ENCODE measurements around the gene TNS1. TPM values are rescaled to one million over a fixed set of nuclear protein-coding genes. Genes with fewer than 3 reads are reported as not detected.
A peak's percentile ranks its signal among the peaks of the same experiment; 100 is the strongest.

TNS1 gene
- total RNA-seq, 1 experiment from 2014 or later: 3.4 TPM

DNA sequence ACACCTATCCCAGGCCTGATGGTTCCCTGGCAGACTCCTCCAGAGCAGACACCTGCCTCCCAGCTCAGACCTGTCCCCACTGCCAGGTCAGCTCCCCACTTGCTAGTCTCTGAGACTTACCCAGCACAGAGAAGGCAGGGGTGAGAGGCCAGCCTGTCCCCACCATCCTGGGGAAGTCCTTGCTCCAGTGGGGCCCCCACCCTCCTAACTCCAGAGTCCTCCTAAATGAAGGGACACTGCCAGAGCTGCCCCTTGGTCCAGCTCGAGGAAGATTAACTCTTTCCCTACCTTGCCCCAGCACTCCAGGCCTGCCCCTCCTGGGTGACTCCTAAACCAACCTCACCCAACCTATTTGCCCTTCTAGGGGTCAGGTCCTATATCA lies 30.4 kb upstream of the TNS1 start:
- H3K18ac ChIP-seq (ENCODE audit: insufficient read length, low read depth, low read length): no peak overlapping the region
- Mint-ChIP-seq H3K4me1 (peaks cover 8 to 9% of the 10 kb centered on the region in 2 experiments), H3K27me3 (ENCODE audit: low read depth) (peaks cover 23% of the 10 kb centered on the region), H3K9me3 (no peaks in the 10 kb centered on the region), H3K4me3 (0 out of 5 replicates have a peak overlapping the region, but pooled peaks of 1 of the 2 experiments have one; percentile 16), H3K36me3 (ENCODE audit: insufficient read depth in 1 of 3, low read depth in 3 of 3) (no peaks in the 10 kb centered on the region), H3K27ac (no peak overlapping the region)
- H2BK120ac ChIP-seq (ENCODE audit: low read depth, low read length, poor library complexity, severe bottlenecking): no peak overlapping the region
- no peak overlapping the region for H3K14ac ChIP-seq (ENCODE audit: insufficient read depth, low read length)
- no peak overlapping the region for H2BK12ac ChIP-seq (ENCODE audit: insufficient read length, low read depth, low read length)
- no peak overlapping the region for H4K5ac ChIP-seq (ENCODE audit: insufficient read length, low read depth, low read length)
- WGBS (ENCODE audit: extremely low coverage, insufficient read length, low lambda C conversion rate): no CpG with 5 or more reads among the region's 1 CpG
- H3K23ac ChIP-seq (ENCODE audit: insufficient read length, low read depth, low read length): no peak overlapping the region
- H3K23me2 ChIP-seq (ENCODE audit: insufficient read length, low read depth, low read length, poor library complexity, severe bottlenecking): peaks cover 8% of the 10 kb centered on the region
- no peak overlapping the region for H3K4me2 ChIP-seq (ENCODE audit: insufficient read depth, insufficient read length, low read length)
- H4K8ac ChIP-seq (replicated peaks; ENCODE audit: insufficient read length, low read depth, low read length): no peak overlapping the region
- no peaks in the 10 kb centered on the region for H3K79me1 ChIP-seq (ENCODE audit: insufficient read depth, low read depth, low read length, poor library complexity, severe bottlenecking)
- H3K79me2 ChIP-seq (ENCODE audit: insufficient read depth, low read length): no peaks in the 10 kb centered on the region
- peaks cover 6% of the 10 kb centered on the region; the same call in 1 of the 2 replicates for H3K27me3 ChIP-seq (ENCODE audit: insufficient read depth, low read length)
- no peak overlapping the region for H3K56ac ChIP-seq (ENCODE audit: insufficient read length, low read depth, low read length)
- no peaks in the 10 kb centered on the region for H4K20me1 ChIP-seq (ENCODE audit: control insufficient read depth, insufficient read depth, insufficient read length)
- no peak overlapping the region for H3K4ac ChIP-seq (ENCODE audit: low read depth, low read length)
- no peak overlapping the region for H3K9ac ChIP-seq (ENCODE audit: extremely low read depth, insufficient read length, low read length)
- no peak overlapping the region for H2AK5ac ChIP-seq (ENCODE audit: insufficient read length, low read length)
- peak; percentile 23 for DNase-seq
- no peak overlapping the region for H4K91ac ChIP-seq (ENCODE audit: insufficient read length, low read depth, low read length)
- H3T11ph ChIP-seq (ENCODE audit: low read length): no peak overlapping the region
- H2BK20ac ChIP-seq (ENCODE audit: low read depth, low read length, poor library complexity, severe bottlenecking): no peak overlapping the region
- no peak overlapping the region for H2AFZ ChIP-seq (ENCODE audit: low read length)
- no peaks in the 10 kb centered on the region for H3K9me3 ChIP-seq (ENCODE audit: control insufficient read depth, low read depth, low read length)
- TF ChIP-seq, protein P1, sequence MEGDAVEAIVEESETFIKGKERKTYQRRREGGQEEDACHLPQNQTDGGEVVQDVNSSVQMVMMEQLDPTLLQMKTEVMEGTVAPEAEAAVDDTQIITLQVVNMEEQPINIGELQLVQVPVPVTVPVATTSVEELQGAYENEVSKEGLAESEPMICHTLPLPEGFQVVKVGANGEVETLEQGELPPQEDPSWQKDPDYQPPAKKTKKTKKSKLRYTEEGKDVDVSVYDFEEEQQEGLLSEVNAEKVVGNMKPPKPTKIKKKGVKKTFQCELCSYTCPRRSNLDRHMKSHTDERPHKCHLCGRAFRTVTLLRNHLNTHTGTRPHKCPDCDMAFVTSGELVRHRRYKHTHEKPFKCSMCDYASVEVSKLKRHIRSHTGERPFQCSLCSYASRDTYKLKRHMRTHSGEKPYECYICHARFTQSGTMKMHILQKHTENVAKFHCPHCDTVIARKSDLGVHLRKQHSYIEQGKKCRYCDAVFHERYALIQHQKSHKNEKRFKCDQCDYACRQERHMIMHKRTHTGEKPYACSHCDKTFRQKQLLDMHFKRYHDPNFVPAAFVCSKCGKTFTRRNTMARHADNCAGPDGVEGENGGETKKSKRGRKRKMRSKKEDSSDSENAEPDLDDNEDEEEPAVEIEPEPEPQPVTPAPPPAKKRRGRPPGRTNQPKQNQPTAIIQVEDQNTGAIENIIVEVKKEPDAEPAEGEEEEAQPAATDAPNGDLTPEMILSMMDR (conservative IDR thresholded peaks at IDR 0.05): no peak
- H2BK15ac ChIP-seq (ENCODE audit: low read depth, low read length): no peak overlapping the region
- H3K4me1 ChIP-seq (ENCODE audit: insufficient read depth, low read length): no peaks in the 10 kb centered on the region; the same call in 1 of the 2 replicates
- H3K27ac ChIP-seq (ENCODE audit: insufficient read length, low read depth, low read length): no peak overlapping the region
- H2BK5ac ChIP-seq (ENCODE audit: insufficient read length, low read length): no peak overlapping the region
